ENCODE data around the gene ZNF71.
A peak's percentile ranks its signal among the peaks of the same experiment; 100 is the strongest.

The ZNF71 gene

DNA sequence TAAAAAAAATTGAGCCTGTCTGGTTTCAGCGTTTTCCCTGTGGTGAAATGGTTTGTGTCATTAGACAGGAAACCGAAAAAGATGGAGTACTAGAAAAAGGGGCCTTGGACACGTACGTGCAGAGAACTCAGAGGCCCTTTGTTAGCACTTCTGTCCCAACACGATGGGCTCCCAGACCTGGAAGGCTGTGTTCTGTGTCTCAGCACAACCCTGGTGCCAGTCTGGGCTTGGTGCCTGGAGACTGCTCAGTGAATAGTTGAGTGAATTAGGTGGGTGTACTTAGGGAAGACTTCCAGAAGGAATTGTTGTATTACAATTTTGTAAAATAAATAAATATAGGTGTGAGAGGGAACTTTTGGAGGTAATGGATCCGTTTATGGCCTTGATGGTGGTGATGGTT lies 8.7 kb downstream of the ZNF71 start:
- Mint-ChIP-seq H3K4me1 (no peaks in the 10 kb centered on the region), H3K27me3 (no peaks in the 10 kb centered on the region), H3K36me3 (ENCODE audit: low read depth) (peaks cover 76% of the 10 kb centered on the region), H3K27ac (no peak overlapping the region), H3K9me3 (peaks cover 63% of the 10 kb centered on the region), H3K4me3 (no peak overlapping the region)
- DNase-seq (no peak), ATAC-seq (no peak)

DNA sequence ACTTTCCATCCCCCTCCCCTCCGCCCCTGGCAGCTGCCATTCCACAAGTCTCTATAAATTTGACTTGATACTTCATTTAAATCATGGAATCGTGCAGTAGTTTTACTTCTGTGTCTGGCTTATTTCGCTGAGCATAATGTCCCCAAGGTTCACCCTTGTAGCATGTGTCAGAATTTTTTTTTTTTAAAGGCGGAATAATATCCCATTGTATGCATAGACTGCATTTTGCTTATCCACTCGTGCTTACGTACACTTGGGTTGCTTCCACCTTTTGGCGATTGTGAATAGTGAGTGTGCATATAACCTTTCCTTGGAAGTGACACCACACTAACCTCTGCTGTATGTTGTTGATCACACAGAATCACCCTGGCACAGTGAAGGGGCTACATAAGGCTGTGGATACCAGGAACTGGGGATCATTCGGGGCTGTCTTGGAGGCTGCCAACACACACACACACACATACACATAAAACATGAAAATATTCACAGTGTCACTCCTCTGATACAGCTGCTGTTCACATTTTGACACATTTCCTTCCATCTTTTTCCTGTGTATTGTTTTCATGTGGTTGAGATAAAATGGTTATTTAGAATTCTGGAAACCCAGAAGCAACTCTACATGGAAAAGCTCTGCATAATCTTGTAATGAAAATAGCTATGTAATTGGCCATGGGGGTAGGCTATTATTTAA lies 13.3 kb downstream of the ZNF71 start:
- H3K9me3 Mint-ChIP-seq = peaks cover 69% of the 10 kb centered on the region

DNA sequence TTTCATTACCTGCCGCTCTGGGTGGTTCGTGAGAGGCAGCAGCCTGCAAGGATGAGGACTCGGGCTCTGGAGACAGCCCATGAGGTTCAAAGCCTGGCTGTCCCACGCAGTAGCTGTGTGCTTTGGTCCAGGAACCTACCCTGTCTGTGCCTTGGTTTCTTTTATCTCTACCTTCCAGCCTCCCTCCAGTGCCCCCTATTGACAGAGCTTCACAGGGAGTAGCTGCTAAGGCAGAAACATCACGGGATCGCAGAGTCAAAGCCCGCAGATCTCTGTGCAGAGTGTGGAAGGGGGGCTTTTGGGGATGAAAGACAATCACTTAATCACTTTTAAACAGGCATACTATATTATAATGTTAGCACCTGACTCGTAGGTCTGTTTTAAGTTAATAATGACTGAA lies 16.2 kb downstream of the ZNF71 start:
- H3K4me3 Mint-ChIP-seq = no peak overlapping the region
- peaks cover 83% of the 10 kb centered on the region for H3K9me3 Mint-ChIP-seq

More for the DNA sequence above, 13.3 kb downstream of the ZNF71 start:
- peaks cover 79% of the 10 kb centered on the region for H3K36me3 Mint-ChIP-seq (ENCODE audit: low read depth)
- no peak overlapping the region for H3K4me3 Mint-ChIP-seq
- DNase-seq = no peak
- no peak overlapping the region for H3K27ac Mint-ChIP-seq
- ATAC-seq = no peak
- H3K27me3 Mint-ChIP-seq = no peaks in the 10 kb centered on the region
- H3K4me1 Mint-ChIP-seq = no peaks in the 10 kb centered on the region

GRCh38 chr19:56612737-56613136 lies 17.6 kb downstream of the ZNF71 start:
- Mint-ChIP-seq H3K9me3 (peaks cover 93% of the 10 kb centered on the region), H3K4me1 (no peaks in the 10 kb centered on the region), H3K27ac (no peak overlapping the region), H3K4me3 (no peak overlapping the region), H3K36me3 (ENCODE audit: low read depth) (peaks cover 92% of the 10 kb centered on the region), H3K27me3 (no peaks in the 10 kb centered on the region)
- ATAC-seq (no peak), DNase-seq (no peak)

More for the DNA sequence above, 16.2 kb downstream of the ZNF71 start:
- Mint-ChIP-seq H3K27ac (no peak overlapping the region), H3K4me1 (no peaks in the 10 kb centered on the region), H3K27me3 (no peaks in the 10 kb centered on the region), H3K36me3 (ENCODE audit: low read depth) (peaks cover 85% of the 10 kb centered on the region)
- ATAC-seq (no peak), DNase-seq (no peak)

- Mint-ChIP-seq H3K27me3 (no peaks in the 10 kb centered on the region), H3K36me3 (ENCODE audit: low read depth) (peaks cover 91% of the 10 kb centered on the region), H3K4me1 (no peaks in the 10 kb centered on the region), H3K9me3 (peaks cover 91% of the 10 kb centered on the region), H3K4me3 (no peak overlapping the region), H3K27ac (no peak overlapping the region)
- DNase-seq (no peak), ATAC-seq (no peak)
Measured at GRCh38 chr19:56613639-56614038, 18.5 kb downstream of the ZNF71 start.

- Mint-ChIP-seq H3K4me1 (no peaks in the 10 kb centered on the region), H3K4me3 (no peak overlapping the region), H3K27ac (no peak overlapping the region), H3K36me3 (ENCODE audit: low read depth) (peaks cover 92% of the 10 kb centered on the region), H3K9me3 (peaks cover 72% of the 10 kb centered on the region), H3K27me3 (no peaks in the 10 kb centered on the region)
- DNase-seq (no peak), ATAC-seq (no peak)
Measured at GRCh38 chr19:56617531-56617930, 22.4 kb downstream of the ZNF71 start.

DNA sequence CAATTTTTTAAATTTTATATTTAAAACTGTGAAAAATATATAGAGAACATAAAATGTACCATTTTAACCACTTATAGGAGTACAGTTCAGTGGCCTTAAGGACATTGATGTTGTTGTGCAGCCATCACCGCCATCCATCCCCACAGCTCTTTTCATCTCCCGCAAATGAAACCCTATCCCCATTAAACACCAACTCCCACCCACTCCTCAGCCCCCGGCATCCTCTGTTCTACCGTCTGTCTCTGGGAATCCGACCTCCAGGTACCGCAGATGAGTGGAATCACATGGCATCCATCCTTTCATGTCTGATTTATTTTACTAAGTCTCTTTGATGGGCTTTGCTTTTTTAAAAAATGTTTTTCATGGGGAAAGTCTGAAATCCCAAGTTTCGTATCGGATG lies 24.0 kb downstream of the ZNF71 start:
- no peak for ATAC-seq
- H3K27ac Mint-ChIP-seq = no peak overlapping the region
- no peak for DNase-seq
- H3K36me3 Mint-ChIP-seq (ENCODE audit: low read depth) = peaks cover 92% of the 10 kb centered on the region
- H3K4me1 Mint-ChIP-seq = no peaks in the 10 kb centered on the region
- H3K9me3 Mint-ChIP-seq = peaks cover 64% of the 10 kb centered on the region
- no peak overlapping the region for H3K4me3 Mint-ChIP-seq
- no peaks in the 10 kb centered on the region for H3K27me3 Mint-ChIP-seq

DNA sequence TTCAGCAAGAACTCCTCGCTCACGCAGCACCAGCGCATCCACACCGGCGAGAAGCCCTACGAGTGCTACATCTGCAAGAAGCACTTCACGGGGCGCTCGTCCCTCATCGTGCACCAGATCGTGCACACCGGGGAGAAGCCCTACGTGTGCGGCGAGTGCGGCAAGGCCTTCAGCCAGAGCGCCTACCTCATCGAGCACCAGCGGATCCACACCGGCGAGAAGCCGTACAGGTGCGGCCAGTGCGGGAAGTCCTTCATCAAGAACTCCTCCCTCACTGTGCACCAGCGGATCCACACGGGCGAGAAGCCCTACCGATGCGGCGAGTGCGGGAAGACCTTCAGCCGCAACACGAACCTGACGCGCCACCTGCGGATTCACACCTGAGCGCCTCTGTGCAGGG lies 27.3 kb downstream of the ZNF71 start:
- H3K27me3 Mint-ChIP-seq = no peaks in the 10 kb centered on the region
- peaks cover 78% of the 10 kb centered on the region for H3K36me3 Mint-ChIP-seq (ENCODE audit: low read depth)
- no peak for DNase-seq
- no peak overlapping the region for H3K4me3 Mint-ChIP-seq
- peaks cover 47% of the 10 kb centered on the region for H3K9me3 Mint-ChIP-seq
- no peak for ATAC-seq
- H3K27ac Mint-ChIP-seq = no peak overlapping the region
- H3K4me1 Mint-ChIP-seq = no peaks in the 10 kb centered on the region

DNA sequence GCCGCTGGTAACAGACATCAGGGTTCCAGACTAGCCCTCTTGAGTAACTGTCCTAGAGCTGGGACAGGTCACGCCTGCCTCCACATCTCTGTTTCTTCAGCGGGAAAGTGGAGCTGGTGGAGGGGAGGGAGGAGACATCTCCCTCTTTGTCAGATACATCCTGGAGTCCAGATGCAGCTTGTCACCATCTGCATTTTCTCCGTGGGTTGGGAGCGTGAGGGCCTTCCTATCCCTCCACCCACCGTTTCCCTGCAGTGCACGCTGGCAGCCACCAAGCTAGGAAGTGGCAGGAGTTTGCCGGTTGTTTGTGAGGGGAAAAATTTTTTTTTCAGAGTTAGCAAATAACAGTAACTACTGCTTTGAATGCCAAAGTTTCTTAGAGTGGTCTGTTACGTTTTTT lies 27.9 kb downstream of the ZNF71 start:
- Mint-ChIP-seq H3K4me3 (no peak overlapping the region), H3K4me1 (no peaks in the 10 kb centered on the region), H3K9me3 (peaks cover 43% of the 10 kb centered on the region), H3K27me3 (no peaks in the 10 kb centered on the region), H3K27ac (no peak overlapping the region), H3K36me3 (ENCODE audit: low read depth) (peaks cover 72% of the 10 kb centered on the region)
- no peak for DNase-seq
- no peak for ATAC-seq

DNA sequence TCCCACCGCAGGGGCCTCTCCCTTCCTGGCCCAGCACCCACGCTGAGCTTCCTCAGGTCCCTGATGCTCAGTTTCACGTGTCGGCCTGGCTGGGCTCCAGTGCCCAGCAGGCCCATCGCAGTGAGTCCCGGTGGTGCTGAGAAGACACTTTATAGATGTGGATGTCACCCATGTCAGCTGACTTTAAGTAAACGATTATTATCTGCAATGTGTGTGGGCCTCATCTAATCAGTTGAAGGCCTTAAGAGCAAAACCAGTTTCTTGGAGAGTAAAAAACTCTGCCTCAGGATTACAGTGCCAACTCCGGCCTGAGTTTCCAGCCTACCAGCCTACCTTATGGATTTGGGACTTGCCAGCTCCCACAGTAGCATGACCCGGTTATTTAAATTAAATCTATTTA lies 30.6 kb downstream of the ZNF71 start:
- no peak for DNase-seq
- Mint-ChIP-seq H3K36me3 (ENCODE audit: low read depth) (peaks cover 55% of the 10 kb centered on the region), H3K27ac (no peak overlapping the region), H3K27me3 (no peaks in the 10 kb centered on the region), H3K9me3 (peaks cover 46% of the 10 kb centered on the region), H3K4me1 (no peaks in the 10 kb centered on the region), H3K4me3 (no peak overlapping the region)
- no peak for ATAC-seq

DNA sequence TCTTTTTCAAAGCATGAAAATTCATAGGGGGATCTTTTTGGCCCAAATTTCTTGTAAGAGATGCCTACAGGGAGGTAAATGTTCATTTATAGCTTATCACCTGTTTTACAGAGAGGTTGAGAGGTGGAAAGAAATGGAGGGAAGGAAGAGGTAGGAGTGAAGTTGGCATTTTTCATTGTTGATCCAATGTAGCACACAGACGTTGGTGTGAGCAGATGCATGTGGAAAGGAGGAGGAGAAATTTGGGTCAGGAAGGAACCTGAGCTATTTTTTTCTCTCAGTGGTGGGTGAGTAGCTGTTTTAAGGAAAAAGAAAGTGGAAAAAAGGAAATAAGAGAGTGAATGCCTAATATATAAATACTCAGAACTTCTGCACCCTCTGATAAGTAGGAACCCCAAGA lies 37.9 kb downstream of the ZNF71 start:
- H3K27me3 Mint-ChIP-seq = no peaks in the 10 kb centered on the region
- H3K9me3 Mint-ChIP-seq = peaks cover 57% of the 10 kb centered on the region
- no peak for DNase-seq
- no peaks in the 10 kb centered on the region for H3K4me1 Mint-ChIP-seq
- H3K36me3 Mint-ChIP-seq (ENCODE audit: low read depth) = peaks cover 19% of the 10 kb centered on the region
- no peak for ATAC-seq
- no peak overlapping the region for H3K27ac Mint-ChIP-seq
- no peak overlapping the region for H3K4me3 Mint-ChIP-seq

DNA sequence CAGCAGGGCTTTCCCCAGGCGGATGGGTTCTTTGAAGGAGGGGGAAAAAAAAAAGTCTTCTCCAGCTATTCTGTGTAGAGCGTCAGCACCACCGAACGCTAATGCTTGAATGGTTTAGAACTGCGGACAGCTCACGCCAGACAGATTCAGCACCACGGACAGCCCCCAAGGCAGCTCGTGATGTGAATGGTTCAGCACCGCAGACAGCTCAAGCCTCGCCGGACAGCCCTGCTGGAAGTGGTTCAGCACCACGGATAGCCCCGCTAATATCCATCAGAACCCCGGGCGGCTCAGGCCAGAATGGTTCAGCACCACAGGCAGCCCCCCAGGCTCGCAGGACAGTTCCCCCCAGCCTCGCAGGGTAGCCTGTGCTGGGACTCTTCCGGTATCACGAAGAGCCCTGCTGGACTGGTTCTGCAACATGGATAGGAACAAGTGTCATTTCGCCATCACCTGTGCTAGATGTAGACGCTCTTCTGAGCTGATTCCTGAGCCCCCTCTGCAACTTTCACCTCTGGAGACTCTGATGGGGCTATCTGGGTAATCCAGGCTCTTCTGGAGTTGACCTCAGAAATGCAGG lies 43.0 kb downstream of the ZNF71 start:
- peaks cover 4% of the 10 kb centered on the region for H3K27me3 Mint-ChIP-seq
- peaks cover 20% of the 10 kb centered on the region for H3K36me3 Mint-ChIP-seq (ENCODE audit: low read depth)
- peak; percentile 46 for ATAC-seq
- H3K4me1 Mint-ChIP-seq = no peaks in the 10 kb centered on the region
- peak; percentile 47 for DNase-seq
- no peak overlapping the region for H3K27ac Mint-ChIP-seq
- H3K4me3 Mint-ChIP-seq = no peak overlapping the region
- peaks cover 50% of the 10 kb centered on the region for H3K9me3 Mint-ChIP-seq

DNA sequence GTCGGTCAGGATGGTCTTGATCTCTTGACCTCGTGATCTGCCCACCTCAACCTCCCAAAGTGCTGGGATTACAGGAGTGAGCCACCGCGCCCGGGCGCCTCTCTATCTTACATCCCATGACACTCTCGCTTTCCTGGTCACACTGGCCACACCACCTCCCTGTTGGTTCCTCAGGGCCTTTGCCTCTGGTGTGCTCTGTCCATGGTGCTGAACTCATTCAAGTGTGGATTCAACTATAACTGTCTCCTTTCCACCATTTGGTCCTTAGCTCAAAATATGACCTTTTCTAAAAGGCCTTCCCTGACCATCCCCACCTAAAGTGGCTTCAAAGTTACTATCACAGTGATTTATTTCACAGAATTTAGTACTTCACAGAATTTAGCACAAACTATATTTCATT lies 44.1 kb downstream of the ZNF71 start:
- ATAC-seq (no peak), DNase-seq (no peak)
- Mint-ChIP-seq H3K27me3 (peaks cover 13% of the 10 kb centered on the region), H3K27ac (no peak overlapping the region), H3K9me3 (peaks cover 45% of the 10 kb centered on the region), H3K4me3 (no peak overlapping the region), H3K4me1 (no peaks in the 10 kb centered on the region), H3K36me3 (ENCODE audit: low read depth) (peaks cover 22% of the 10 kb centered on the region)

DNA sequence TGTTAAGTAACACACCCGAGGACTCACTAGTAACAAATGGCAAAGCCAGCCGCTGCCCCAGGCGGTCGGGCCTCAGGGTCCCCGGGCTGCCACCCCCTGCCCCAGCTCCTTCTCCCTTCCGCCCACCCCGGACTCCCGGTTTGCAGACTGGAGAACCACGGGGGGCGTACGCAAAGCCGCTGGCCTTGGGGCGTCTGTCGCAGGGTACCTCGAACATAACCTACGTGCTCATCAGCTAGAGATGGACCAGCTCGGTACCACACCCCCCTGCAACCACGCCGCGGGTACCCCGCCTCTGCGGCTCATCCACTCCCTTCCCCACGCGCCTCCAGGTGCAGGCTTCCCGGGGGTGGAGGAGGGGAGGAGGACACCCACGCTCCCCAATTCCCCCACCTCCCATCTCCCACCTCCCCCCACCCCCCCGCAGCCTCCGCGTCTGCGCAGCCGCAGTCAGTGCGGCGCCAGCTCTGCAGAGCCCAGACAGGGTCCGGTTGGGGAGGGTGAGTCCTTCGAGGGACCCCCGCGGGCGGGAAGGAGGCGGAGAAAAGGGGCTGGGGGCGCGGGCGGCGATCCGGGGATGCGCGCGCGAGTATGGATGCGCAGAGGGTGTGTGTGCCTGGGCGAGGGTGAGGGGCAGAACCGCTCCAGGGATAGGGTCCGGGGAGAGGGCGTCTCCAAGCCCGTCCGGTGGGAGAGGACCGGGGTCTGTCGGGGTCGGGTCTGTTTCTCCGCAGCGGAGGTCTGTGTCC lies 47.8 kb downstream of the ZNF71 start, which contains the start of gene SMIM17:
Gene SMIM17 (plus strand): TSS at position 449 of the 749 bp plus-strand sequence. CDS start 2,509 bp downstream, outside the sequence.
- Mint-ChIP-seq H3K36me3 (ENCODE audit: low read depth) (peaks cover 26% of the 10 kb centered on the region), H3K4me3 (no peak within 1 kb of the TSS), H3K9me3 (peaks cover 52% of the 10 kb centered on the region), H3K4me1 (no peaks in the 10 kb centered on the region), H3K27me3 (peaks cover 20% of the 10 kb centered on the region), H3K27ac (no peak within 1 kb of the TSS)
- DNase-seq (no peak), ATAC-seq (no peak)

DNA sequence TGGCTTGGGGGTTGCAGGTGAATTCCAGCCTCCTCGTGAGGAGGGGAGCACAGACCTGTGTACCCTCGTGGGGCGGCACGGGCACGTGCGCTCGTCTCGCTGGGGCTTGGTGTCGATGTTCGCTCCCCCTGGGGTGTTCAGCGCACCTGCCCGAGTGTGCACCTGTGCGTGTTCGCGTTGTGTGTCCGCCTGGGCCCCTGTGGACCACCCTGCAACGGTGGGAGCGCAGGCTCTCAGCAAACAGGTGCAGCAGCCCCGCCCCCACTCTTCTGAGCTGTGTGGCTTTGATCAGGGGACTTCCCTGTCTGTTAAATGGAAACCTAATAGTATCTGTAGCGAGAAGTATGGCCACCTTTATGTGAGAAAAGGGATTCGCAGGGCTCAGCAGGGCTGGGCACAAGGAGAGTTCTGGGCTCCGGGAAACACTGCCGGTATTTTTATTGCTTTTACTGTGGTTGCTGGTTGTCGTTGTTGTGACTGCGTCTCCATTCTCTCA lies 48.4 kb downstream of the ZNF71 start:
- ATAC-seq (no peak), DNase-seq (no peak)
- H3K27me3 Mint-ChIP-seq = peaks cover 19% of the 10 kb centered on the region
- no peaks in the 10 kb centered on the region for H3K4me1 Mint-ChIP-seq
- peaks cover 55% of the 10 kb centered on the region for H3K9me3 Mint-ChIP-seq
- peaks cover 23% of the 10 kb centered on the region for H3K36me3 Mint-ChIP-seq (ENCODE audit: low read depth)
- no peak overlapping the region for H3K27ac Mint-ChIP-seq
- no peak overlapping the region for H3K4me3 Mint-ChIP-seq
